K562 (cell line): ENCODE results near the gene SLX4IP. TPM values are rescaled to one million over a fixed set of nuclear protein-coding genes. Genes with fewer than 3 reads are reported as not detected.
A peak's percentile ranks its signal among the peaks of the same experiment; 100 is the strongest.

ENCODE experiments used
- BCL6 ChIP-seq: fragments of 250-450 bp; sonication (Bioruptor Pico); IDR thresholded peaks from 2 replicates; pipeline ENCODE4 v1.4.0; 2020
- CHCHD3 ChIP-seq: fragments of 250-450 bp; sonication (Bioruptor Pico); IDR thresholded peaks from 2 replicates; pipeline ENCODE4 v2.1.2; 2022; ENCODE audit warnings: mild to moderate bottlenecking
- CHD1 ChIP-seq: fragments of 200-600 bp; sonication (generic); IDR thresholded peaks from one replicate; pipeline ENCODE4 v1.6.1; 2012; ENCODE audit warnings: mild to moderate bottlenecking, moderate library complexity, low read length, inconsistent platforms
- CHD2 ChIP-seq: IDR thresholded peaks from 2 replicates; pipeline ENCODE4 v1.6.1; 2011; ENCODE audit warnings: low read depth, low read length
- E2F1 ChIP-seq: sonication (generic); formaldehyde crosslinking; IDR thresholded peaks from 2 replicates; pipeline ENCODE4 v1.8.1; 2023; ENCODE audit warnings: mild to moderate bottlenecking, missing genetic modification reagents, moderate library complexity
- FOSL1 ChIP-seq: fragments of 200-800 bp; sonication (Bioruptor generic); conservative IDR thresholded peaks from 2 replicates; pipeline ENCODE4 v1.6.1; 2016; ENCODE audit warnings: missing genetic modification characterization, missing compliant biosample characterization
- GABPA ChIP-seq: fragments of 200-800 bp; sonication (Bioruptor generic); conservative IDR thresholded peaks from 2 replicates; pipeline ENCODE4 v1.6.1; 2016; ENCODE audit warnings: low read depth, missing genetic modification characterization, missing compliant biosample characterization
- MAFF ChIP-seq: IDR thresholded peaks from 2 replicates; pipeline ENCODE4 v1.6.1; 2012; ENCODE audit warnings: low read length, improper control_type of control experiment
- NCOA6 ChIP-seq: fragments of 450-650 bp; IDR thresholded peaks from 2 replicates; pipeline ENCODE4 v1.6.1; 2017; ENCODE audit warnings: mild to moderate bottlenecking
- NELFE ChIP-seq: IDR thresholded peaks from 2 replicates; pipeline ENCODE4 v1.6.1; 2011; ENCODE audit warnings: mild to moderate bottlenecking; ENCODE audit not compliant: insufficient read depth, insufficient read length
- RCOR1 ChIP-seq, 2 experiments: IDR thresholded peaks; 2 replicates each; pipeline ENCODE4 v1.6.1; 2012; ENCODE audit warnings: low read depth in 2 of 2, low read length in 2 of 2, borderline replicate concordance in 1 of 2, improper control_type of control experiment in 1 of 2
- SMAD4 ChIP-seq: fragments of 250-450 bp; sonication (Bioruptor Pico); conservative IDR thresholded peaks from 2 replicates; pipeline ENCODE4 v1.8.0; 2021; ENCODE audit warnings: inconsistent platforms, mild to moderate bottlenecking, moderate library complexity
- SRSF1 ChIP-seq: fragments of 200-400 bp; formaldehyde crosslinking; IDR thresholded peaks from 2 replicates; pipeline ENCODE4 v1.6.1; 2017; ENCODE audit warnings: mild to moderate bottlenecking, low read depth, low read length, moderate library complexity
- TRIM24 ChIP-seq, 2 experiments: fragments of 450-650 bp; IDR thresholded peaks; 2 replicates each; pipeline ENCODE4 v1.6.1; 2016
- XRCC3 ChIP-seq: fragments of 450-650 bp; IDR thresholded peaks from 2 replicates; pipeline ENCODE4 v1.6.1; 2017; ENCODE audit warnings: mild to moderate bottlenecking, moderate library complexity
- ZNF133 ChIP-seq: fragments of 250-450 bp; sonication (Bioruptor Pico); IDR thresholded peaks from 2 replicates; pipeline ENCODE4 v1.4.0; 2020; ENCODE audit warnings: mild to moderate bottlenecking
- ZNF197 ChIP-seq: fragments of 200-800 bp; sonication (Bioruptor generic); IDR thresholded peaks from 2 replicates; pipeline ENCODE4 v1.6.1; 2016; ENCODE audit warnings: low read depth, missing genetic modification characterization, missing compliant biosample characterization
- ZNF3 ChIP-seq: fragments of 250-450 bp; sonication (Bioruptor Pico); IDR thresholded peaks from 2 replicates; pipeline ENCODE4 v1.5.0; 2021; ENCODE audit warnings: mild to moderate bottlenecking, moderate library complexity
- ZNF609 ChIP-seq: sonication (generic); formaldehyde crosslinking; IDR thresholded peaks from 2 replicates; pipeline ENCODE4 v1.8.1; 2023; ENCODE audit warnings: missing genetic modification reagents, mild to moderate bottlenecking, borderline replicate concordance
- ZNF778 ChIP-seq: fragments of 450-650 bp; formaldehyde crosslinking; IDR thresholded peaks from 2 replicates; pipeline ENCODE4 v1.4.0; 2020; ENCODE audit warnings: mild to moderate bottlenecking, moderate library complexity
- polyA plus RNA-seq, 8 experiments: library from polyadenylated mRNA; depleted of rRNA in 4 of 8; stranded (reverse) in 5 of 8; unstranded in 3 of 8; fragments of >200 nt; fragmentation: Nextera tagmentation in 2 of 8; fragmentation: Illumina TruSeq in 1 of 8; extraction: Ambion mirVana in 2 of 8; extraction: Trizol in 1 of 8; gene quantifications; 2 replicates each; pipeline versions ENCODE4 v1.2.1 to v1.2.3, GENCODE V29; 2011 to 2014; ENCODE audit warnings: inconsistent platforms in 1 of 8, missing spikeins in 1 of 8
- total RNA-seq, 7 experiments: library from RNA; depleted of rRNA in 6 of 7; stranded (reverse); fragments of >200 nt in 6 of 7; fragmentation: Illumina TruSeq in 2 of 7; extraction: Trizol in 2 of 7; gene quantifications; 2 replicates each; pipeline versions ENCODE4 v1.2.1 to v1.2.3, GENCODE V29; 2011 to 2021; ENCODE audit warnings: low replicate concordance in 1 of 7

SLX4IP gene
- total and polyA plus RNA-seq, 9 of the 15 experiments (the other 6 are each of a cell fraction or from before 2014, with no cell fraction given) = 1.5 to 5.9 (median 3.5) TPM

- TF ChIP-seq E2F1 (no peak), RCOR1 (IDR thresholded peaks at IDR 0.05; ENCODE audit: borderline replicate concordance in 1 of 2, low read depth in 2 of 2, low read length in 2 of 2) (peak in 1 of 2 experiments; percentile 21; a peak in 1 of 4 replicates), ZNF3 (CRISPR knock-in tag) (no peak), BCL6 (CRISPR knock-in tag) (no peak), SRSF1 (no peak), SMAD4 (no peak), MAFF (no peak), FOSL1 (no peak), CHCHD3 (CRISPR knock-in tag) (no peak), NELFE (no peak), CHD1 (no peak), ZNF609 (CRISPR knock-in tag) (no peak), CHD2 (no peak), NCOA6 (no peak), ZNF133 (CRISPR knock-in tag) (no peak), GABPA (tag) (no peak), ZNF778 (CRISPR knock-in tag) (no peak), ZNF197 (CRISPR knock-in tag) (no peak), XRCC3 (no peak), TRIM24 (IDR thresholded peaks at IDR 0.05) (no peak)
Observed at GRCh38 chr20:10434467-10434831, 656 bp upstream of the SLX4IP start (continued).
